ENCODE measurements around the gene GNS.

- TF ChIP-seq CTCF (IDR thresholded peaks at IDR 0.05): no peak
- TF ChIP-seq POLR2A (IDR thresholded peaks at IDR 0.05): no peak
Measured at GRCh38 chr12:64792128-64792527, 32.9 kb upstream of the GNS start.

Measured in esophagus squamous epithelium (tissue), 4 donors.